B cell (primary cell): ENCODE data around the gene FRMD8. TPM values are rescaled to one million over a fixed set of nuclear protein-coding genes. Genes with fewer than 3 reads are reported as not detected.

ENCODE experiments used
- ATAC-seq: fragments of 200-7000 bp; cut with Tn5 transposase; one replicate; pipeline ENCODE4 v1.10.0; 2021; ENCODE audit warnings: low read depth, mild to moderate bottlenecking, moderate number of reproducible peaks, moderate library complexity
- CTCF ChIA-PET: fragments of 350-600 bp; sonication (Branson Sonifier 250); formaldehyde crosslinking; loops from one replicate; lab custom pipeline; 2021; ENCODE audit warnings: antibody characterized with exemption, inconsistent platforms; lab: Charles Lee
- POLR2A ChIA-PET: fragments of 350-600 bp; sonication (Branson Sonifier 250); formaldehyde crosslinking; loops from one replicate; lab custom pipeline; 2021; ENCODE audit warnings: antibody characterized with exemption; lab: Charles Lee
- DNase-seq: peaks from one replicate; pipeline ENCODE4 v3.0.0; 2013
- H2AFZ ChIP-seq: 2 replicates; pipeline ENCODE4 v1.6.1; 2012; ENCODE audit warnings: mild to moderate bottlenecking, low read depth, low read length; ENCODE audit not compliant: insufficient read depth, poor library complexity, severe bottlenecking
- H3K27ac ChIP-seq, 2 donors: 1 replicate in 1 of 2; 2 replicates in 1 of 2; pipeline ENCODE4 v1.5.1; 2012 to 2013; ENCODE audit warnings: low read length in 2 of 2, mild to moderate bottlenecking in 2 of 2, moderate library complexity in 1 of 2
- H3K27me3 ChIP-seq, 4 experiments: fragments of 200-600 bp in 1 of 4; sonication (generic) in 1 of 4; replicated peaks in 1 of 4; 1 replicate in 2 of 4; 2 replicates in 2 of 4; pipeline versions ENCODE4 v1.6.1 to v1.7.0; 2013 to 2016; ENCODE audit warnings: low read length in 3 of 4, mild to moderate bottlenecking in 2 of 4, mixed read lengths in 1 of 4, moderate library complexity in 1 of 4; ENCODE audit not compliant: insufficient read depth in 4 of 4, control insufficient read depth in 3 of 4; ENCODE audit errors: control extremely low read depth in 1 of 4
- H3K36me3 ChIP-seq, 2 experiments: replicated peaks in 1 of 2; 1 replicate in 1 of 2; 2 replicates in 1 of 2; pipeline versions ENCODE4 v1.6.1 to v1.7.1; 2013; ENCODE audit warnings: low read length in 1 of 2; ENCODE audit not compliant: insufficient read depth in 2 of 2, control insufficient read depth in 1 of 2; ENCODE audit errors: control extremely low read depth in 1 of 2, extremely low read depth in 1 of 2
- H3K4me1 ChIP-seq, 2 donors: fragments of 200-600 bp in 1 of 2; sonication (generic) in 1 of 2; 1 replicate in 1 of 2; 2 replicates in 1 of 2; pipeline versions ENCODE4 v1.5.1 to v1.6.1; 2013 to 2017; ENCODE audit warnings: low read length in 2 of 2; ENCODE audit not compliant: control insufficient read depth in 2 of 2, insufficient read depth in 2 of 2
- H3K4me2 ChIP-seq: replicated peaks from 2 replicates; pipeline ENCODE3; 2012; ENCODE audit warnings: mild to moderate bottlenecking, low read depth, low read length; ENCODE audit not compliant: poor library complexity, severe bottlenecking
- H3K4me3 ChIP-seq, 5 experiments: fragments of 200-600 bp in 1 of 5; sonication (generic) in 1 of 5; 1 replicate in 3 of 5; 2 replicates in 2 of 5; pipeline versions ENCODE4 v1.5.1 to v1.7.0; 2011 to 2016; ENCODE audit warnings: low read length in 4 of 5, mild to moderate bottlenecking in 4 of 5, low read depth in 2 of 5, control low read depth in 1 of 5, moderate library complexity in 1 of 5; ENCODE audit not compliant: insufficient read depth in 1 of 5; ENCODE audit errors: control extremely low read depth in 1 of 5, extremely low read depth in 1 of 5
- H3K79me2 ChIP-seq: fragments of 200-600 bp; sonication (generic); one replicate; pipeline ENCODE4 v1.6.0; 2016; ENCODE audit warnings: low read length; ENCODE audit not compliant: control insufficient read depth, insufficient read depth
- H3K9ac ChIP-seq: fragments of 200-600 bp; sonication (generic); 2 replicates; pipeline ENCODE4 v1.6.1; 2017; ENCODE audit warnings: mild to moderate bottlenecking, low read length, moderate library complexity
- H3K9me3 ChIP-seq, 3 donors: one replicate each; pipeline versions ENCODE4 v1.6.1 to v1.7.1; 2013; ENCODE audit warnings: low read length in 2 of 3; ENCODE audit not compliant: control insufficient read depth in 2 of 3, insufficient read depth in 1 of 3; ENCODE audit errors: control extremely low read depth in 1 of 3
- H4K20me1 ChIP-seq: 2 replicates; pipeline ENCODE4 v1.6.0; 2012; ENCODE audit warnings: mild to moderate bottlenecking, low read length; ENCODE audit not compliant: insufficient read depth, control insufficient read depth, poor library complexity, severe bottlenecking
- H3K27ac Mint-ChIP-seq: one replicate; pipeline ENCODE4 v1.8.0; 2021; ENCODE audit warnings: mixed read lengths
- H3K27me3 Mint-ChIP-seq: one replicate; pipeline ENCODE4 v1.8.0; 2021; ENCODE audit warnings: mixed read lengths
- H3K4me1 Mint-ChIP-seq: one replicate; pipeline ENCODE4 v1.8.0; 2021; ENCODE audit warnings: mixed read lengths
- H3K4me3 Mint-ChIP-seq: one replicate; pipeline ENCODE4 v1.8.0; 2021; ENCODE audit warnings: mixed read lengths
- H3K9me3 Mint-ChIP-seq: one replicate; pipeline ENCODE4 v1.8.0; 2022; ENCODE audit warnings: mixed read lengths; ENCODE audit not compliant: insufficient read depth
- CTCF ChIP-seq: fragments of 200-600 bp; IDR thresholded peaks from one replicate; pipeline ENCODE4 v1.8.0; 2022; ENCODE audit warnings: antibody characterized with exemption, mild to moderate bottlenecking
- EZH2 ChIP-seq: IDR thresholded peaks from 2 replicates; pipeline ENCODE4 v1.6.1; 2012; ENCODE audit warnings: borderline replicate concordance, low read depth, mild to moderate bottlenecking, moderate library complexity, low read length; ENCODE audit not compliant: insufficient read depth, poor library complexity, severe bottlenecking
- WGBS: methylation state at CpG from one replicate; pipeline ENCODE4 v1.1.5; 2013; ENCODE audit warnings: missing lambda C conversion rate; ENCODE audit not compliant: insufficient coverage; 5-methylcytosine and 5-hydroxymethylcytosine counted together
- intact Hi-C: fragments of 100-400 bp; cut with micrococcal nuclease; formaldehyde crosslinking; loops from one replicate; pipeline ENCODE4 v1.10.0; 2022
- polyA plus RNA-seq: library from polyadenylated mRNA; depleted of rRNA; stranded (reverse); fragments of >200 nt; gene quantifications from 2 replicates; pipeline ENCODE4 v1.2.3, GENCODE V29; 2012
- total RNA-seq, 2 donors: library from RNA; stranded (reverse); fragments of 120-200 nt in 1 of 2; gene quantifications; 1 replicate in 1 of 2; 2 replicates in 1 of 2; pipeline versions ENCODE4 v1.2.3 to v1.2.4, GENCODE V29; 2013 to 2022

The FRMD8 gene
- total and polyA plus RNA-seq, 2 donors (not counting 1 experiment from before 2014, with no cell fraction given) = 44.3 to 73.6 TPM

- Histone ChIP-seq H3K4me2 (no peak overlapping the region), H2AFZ (no peak overlapping the region), H3K4me3 (no peak overlapping the region), H3K27me3 (no peaks in the 10 kb centered on the region), H4K20me1 (no peaks in the 10 kb centered on the region), H3K27ac (no peak overlapping the region), H3K4me1 (peaks cover 46 to 65% of the 10 kb centered on the region in 2 donors), H3K79me2 (peaks cover 5% of the 10 kb centered on the region), H3K9me3 (peaks cover 0 to 9% (median 0%) of the 10 kb centered on the region in 3 donors), H3K9ac (no peak overlapping the region), H3K36me3 (peaks cover 0 to 4% of the 10 kb centered on the region in 2 experiments)
- no peaks in the 10 kb centered on the region for H3K27me3 Mint-ChIP-seq
- ATAC-seq = no peak
- H3K4me1 Mint-ChIP-seq = peaks cover 53% of the 10 kb centered on the region
- no peaks in the 10 kb centered on the region for H3K9me3 Mint-ChIP-seq
- POLR2A ChIA-PET = interaction anchor here (0.6 to 9.3 kb wide), 4 partner anchors 18 to 85 kb away, joined by 3 to 102 read pairs (median 15); partner anchors contain the start of gene MALAT1
- no peak overlapping the region for H3K4me3 Mint-ChIP-seq
- TF ChIP-seq EZH2 = no peak
- no peak for TF ChIP-seq CTCF
- CTCF ChIA-PET = interaction anchor here (0.6 to 1.2 kb wide), 2 partner anchors 10 to 61 kb away, joined by 3 to 4 read pairs; no protein-coding TSS in a partner anchor
- WGBS = 69% methylated on average over 7 of the region's 11 CpGs
- DNase-seq = no peak
- intact Hi-C loops = no loop called here
- H3K27ac Mint-ChIP-seq = peak overlapping the region; percentile 56
Observed at GRCh38 chr11:65445604-65446445, 59.4 kb downstream of the FRMD8 start.
